Right hindlimb (tissue), 1 donor: ENCODE measurements around the gene EFL1.
"Not testable (repeated sequence)": the region's sequence is repeated elsewhere in the genome, so short reads cannot be mapped to it uniquely, and the experiment has no call there.

Experiments
- DNase-seq: peaks from one replicate; pipeline ENCODE4 v3.0.0-alpha.2; 2018

The EFL1 gene

DNA sequence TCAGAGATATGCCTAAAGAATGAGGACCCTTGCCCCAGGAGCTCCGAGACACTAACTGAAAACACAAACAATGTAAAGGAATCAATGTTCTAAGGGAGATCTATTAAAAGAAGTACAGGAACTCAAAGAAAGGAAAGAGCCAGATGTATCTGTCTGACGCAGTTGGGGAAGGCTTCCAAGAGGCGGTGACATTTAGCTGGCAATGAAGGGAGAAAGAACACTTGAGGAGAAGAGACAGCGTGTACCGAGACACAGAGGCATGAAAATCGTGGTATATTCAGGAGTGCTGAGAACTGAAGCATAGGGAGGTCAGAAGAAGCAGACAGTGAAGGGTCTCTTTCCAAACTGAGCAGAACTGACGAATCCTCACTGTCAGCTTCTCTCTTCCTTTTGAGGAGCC is 66.7 kb downstream of the EFL1 start:
- not testable (repeated sequence) for DNase-seq

DNA sequence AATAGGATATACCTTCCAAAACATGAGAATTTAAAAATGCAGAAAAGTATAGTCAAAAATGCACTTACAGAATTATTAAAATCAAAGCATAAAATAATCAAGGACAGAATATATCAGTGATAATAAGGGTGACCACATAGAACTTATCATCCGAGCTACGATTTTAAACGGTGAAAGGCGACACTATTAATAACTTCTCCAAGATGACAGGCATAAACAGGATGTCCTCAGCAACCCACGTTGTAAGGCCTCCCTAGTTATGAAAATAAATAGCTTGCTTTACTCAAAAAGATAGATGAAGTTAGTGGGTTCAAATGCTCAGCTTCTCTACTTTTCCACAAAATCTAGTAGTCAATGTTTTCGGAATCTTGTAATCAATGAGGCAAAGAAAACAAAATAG is 68.0 kb downstream of the EFL1 start:
- not testable (repeated sequence) for DNase-seq

DNA sequence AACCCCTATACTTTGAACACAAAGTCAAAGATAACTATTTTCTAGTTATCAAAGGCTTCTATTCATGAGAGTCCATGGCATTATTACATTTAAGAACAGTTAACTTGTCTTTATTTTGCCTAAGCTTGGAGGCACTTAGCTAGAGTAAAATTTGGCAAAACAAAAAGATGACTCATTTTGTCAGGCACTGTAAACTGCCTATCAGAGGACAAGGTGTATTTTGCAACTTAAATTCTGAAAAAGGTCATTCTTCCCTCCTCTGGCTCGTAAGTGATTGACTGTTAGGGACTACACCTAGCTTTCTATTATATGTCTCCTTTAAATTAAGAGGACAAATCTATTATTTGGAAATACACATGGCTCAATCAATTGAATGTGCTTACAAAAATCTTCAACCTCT is 69.1 kb downstream of the EFL1 start:
- not testable (repeated sequence) for DNase-seq

DNA sequence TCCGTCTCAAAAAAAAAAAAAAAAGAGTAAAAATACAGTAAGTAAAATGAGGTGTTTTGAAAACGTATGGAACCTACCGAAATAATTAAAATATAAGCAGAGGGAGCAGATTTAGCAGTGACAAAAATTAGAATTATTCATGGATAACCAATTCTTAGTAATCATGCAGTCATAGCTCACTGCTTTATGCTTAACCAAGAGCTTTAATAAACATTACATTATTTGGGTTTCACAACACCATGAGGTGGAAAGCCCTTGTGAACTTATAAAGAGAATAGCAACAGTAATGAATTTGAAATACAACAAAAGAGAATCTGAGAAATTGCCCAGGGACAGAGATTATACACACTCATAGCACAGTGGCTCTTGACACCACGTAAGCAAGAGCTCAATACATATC is 70.1 kb downstream of the EFL1 start:
- DNase-seq: not testable (repeated sequence)

DNA sequence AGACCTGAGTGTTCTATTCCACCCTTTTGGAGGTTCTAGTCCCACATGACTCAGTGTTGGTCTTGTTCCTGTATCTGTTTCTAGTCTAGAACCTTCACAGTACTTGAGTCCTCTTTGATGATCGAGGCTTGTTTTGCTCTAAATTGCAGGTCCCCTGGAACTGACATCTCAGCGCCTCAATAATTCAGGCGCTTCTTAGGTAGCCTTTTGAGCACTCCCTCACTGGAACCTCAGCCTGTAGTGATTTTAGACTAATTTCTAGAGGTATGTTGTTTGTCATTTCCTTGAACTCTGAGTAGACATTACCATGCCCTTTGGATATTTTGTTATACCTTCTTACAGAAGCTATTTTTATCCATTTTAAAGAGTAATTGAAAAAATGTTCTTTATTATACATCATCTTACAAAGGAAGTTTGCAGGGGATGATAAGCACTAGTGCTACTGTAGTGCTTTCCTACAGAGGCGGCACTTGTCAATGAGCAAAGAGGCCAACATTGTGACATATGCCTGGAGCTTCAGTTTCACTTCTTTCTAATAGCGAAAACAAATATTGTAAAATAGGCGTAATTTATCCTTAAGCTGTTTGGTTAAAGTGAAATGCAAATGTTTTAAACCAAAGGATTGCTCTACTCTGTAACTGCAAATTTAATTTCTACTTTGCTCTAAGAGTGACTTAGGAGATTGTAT is 75.7 kb downstream of the EFL1 start:
- no peak for DNase-seq

DNA sequence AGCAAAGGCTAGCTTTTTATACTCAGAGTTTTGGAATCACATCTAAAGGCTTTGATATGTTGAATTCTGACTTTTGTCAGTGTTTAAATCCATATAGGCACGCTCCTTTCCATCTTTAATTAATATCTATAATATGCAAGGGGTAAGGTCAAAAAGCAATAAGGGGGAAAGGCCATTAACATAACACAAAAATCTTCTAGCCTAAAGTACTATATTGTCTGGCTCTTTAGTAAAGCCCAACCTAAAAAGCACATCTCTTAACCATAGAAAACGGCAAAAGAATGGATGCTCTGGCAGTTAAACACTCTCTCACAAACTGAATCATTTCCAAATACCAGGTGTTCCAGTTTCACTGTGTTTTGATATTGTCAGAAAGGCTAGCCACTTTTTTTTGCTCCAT is 76.4 kb downstream of the EFL1 start:
- DNase-seq: no peak

DNA sequence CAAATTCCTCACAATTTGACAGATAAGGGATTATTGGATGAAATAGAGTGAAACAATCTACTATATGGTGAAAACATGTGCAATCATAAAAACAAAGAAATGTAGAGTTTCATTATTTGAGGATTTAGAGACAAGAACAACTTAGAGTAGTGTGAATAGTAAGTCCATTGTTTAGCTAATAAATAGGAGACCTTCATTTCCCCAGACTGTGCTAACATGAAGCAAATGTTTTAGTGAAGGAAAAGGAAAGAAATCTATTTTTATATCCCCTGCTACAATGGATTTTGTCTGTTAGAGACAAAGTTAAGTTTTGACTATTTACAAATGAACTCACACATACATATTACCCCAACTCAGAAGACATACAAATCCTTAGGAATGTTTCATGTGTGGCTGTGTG is 77.8 kb downstream of the EFL1 start:
- DNase-seq: no peak

DNA sequence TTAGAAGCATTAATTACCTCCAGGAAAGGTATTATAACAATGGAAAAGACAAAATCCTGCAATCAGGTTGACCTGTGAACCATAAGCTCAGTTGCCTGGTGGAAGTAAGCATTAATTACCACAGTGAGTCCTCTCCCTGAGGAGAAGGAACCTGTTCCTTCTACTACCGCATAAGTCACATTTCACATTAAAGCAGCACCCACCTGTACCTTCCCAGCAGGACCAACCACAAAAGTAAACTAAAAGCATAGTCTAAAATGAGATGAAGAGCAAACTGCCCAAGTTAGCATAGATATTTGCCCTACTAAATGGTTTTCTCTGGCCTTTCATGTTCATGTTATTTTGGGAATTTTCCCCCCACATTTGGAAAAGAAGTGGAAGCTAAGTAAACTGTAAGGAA is 78.2 kb downstream of the EFL1 start:
- DNase-seq: no peak

DNA sequence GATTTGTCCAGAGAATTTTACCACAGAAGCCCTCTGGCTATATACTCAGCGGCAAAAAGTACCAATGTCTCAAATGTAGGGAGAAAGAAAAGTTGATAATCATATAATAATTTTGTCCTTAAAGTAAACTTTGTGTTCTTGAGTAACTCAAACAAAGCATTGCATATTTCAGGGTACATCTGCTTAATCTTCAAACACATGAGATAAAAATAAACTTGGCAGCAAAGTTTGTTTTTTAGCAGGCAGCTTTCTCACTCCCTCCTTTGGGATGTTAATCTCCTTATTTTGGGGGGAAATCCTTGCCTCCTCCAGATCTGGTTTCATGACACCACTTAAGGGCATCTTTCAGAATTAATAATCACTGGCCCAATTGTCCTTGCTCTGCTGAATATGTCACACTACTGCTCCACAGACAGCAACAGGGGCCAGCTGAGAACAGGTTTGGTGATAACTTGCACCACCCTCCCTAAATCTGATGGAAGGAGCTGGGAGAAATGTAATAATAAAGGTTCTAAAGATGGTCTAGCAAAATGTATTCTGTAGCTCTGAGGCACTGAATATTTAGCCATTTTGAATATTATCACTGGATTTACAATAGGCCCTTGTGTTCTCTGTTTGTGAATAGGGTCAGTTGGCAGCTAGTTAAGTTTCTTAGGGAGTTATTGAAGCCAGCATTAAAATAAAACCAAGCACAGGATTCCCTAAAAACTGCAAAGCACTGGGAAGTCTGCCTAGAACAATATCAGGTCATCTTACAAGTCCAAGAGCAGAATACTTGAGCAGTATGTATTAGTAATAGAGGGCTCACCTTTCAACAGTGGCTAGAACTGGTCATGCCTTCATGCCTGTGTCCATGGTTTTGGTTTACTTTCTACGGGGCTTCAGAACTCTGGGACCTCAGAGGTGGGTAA is 79.2 kb downstream of the EFL1 start:
- no peak for DNase-seq

DNA sequence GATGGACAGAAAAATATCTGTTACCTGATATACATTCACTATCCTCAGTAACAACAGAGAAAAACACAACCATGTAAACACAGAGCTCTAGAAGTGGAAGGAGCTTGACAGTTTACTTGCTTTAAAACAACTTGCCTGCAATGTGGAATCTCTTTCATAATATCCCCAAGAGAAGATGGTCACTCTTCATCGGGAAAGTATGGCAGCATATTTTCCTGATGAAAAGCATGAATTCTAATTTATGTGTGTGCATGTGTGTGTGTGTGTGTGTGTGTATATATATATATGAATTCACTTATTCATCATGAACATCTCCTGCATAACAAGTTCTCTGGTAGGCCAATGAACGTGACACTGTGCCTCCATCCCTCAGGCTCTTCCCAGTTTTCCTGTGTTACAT is 81.2 kb downstream of the EFL1 start:
- no peak for DNase-seq

DNA sequence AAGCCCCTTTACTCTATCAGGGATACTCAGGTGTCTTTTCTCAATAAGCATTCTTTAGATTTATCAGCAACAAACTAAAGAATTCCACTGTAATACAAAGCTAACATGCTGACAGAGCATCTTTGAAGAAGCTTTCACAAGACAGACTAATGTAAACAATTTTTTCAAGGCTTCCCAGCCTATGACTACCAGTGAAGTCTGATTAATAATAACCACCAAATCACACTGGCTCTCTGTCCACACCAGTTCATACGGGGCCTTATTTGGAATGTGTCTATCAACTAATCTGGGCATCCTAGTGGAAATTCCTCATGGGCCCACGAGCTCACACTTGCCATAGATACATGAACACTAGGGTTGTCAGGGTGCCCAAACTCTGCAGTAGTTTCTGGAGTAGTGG is 84.5 kb downstream of the EFL1 start:
- DNase-seq: no peak

DNA sequence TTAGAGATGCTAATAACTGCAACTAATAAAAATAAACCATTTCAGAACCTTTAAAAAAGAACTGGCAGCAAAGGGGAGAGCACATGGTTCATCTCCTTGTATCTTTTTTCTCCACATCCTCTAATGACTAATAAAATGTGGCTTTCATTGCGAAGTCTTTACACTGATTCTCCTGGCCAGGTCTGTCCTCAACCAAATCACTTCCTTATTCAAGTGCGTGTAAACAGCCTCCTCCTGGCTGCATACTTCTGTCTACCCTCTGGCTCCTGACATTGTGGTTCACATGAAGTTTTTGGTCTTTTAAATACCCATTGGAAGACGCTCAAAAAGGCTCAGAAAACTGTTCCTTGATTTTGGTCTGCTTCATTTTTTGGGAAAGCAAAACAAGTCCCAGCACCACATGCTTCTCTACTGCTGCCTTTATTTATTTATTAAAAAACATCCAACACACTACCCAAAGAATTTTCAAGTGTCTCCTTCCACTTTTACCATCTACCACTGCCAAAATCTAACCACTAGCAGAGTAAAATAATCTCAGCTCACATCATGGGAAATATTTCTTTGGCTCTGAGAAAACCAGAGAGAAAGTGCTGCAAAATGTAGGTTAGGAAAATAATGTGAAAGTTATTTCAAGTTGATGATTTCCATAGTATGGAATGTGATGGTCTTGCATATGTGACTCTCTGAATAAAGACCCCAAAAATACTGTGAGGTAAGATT is 85.1 kb downstream of the EFL1 start:
- DNase-seq: no peak

DNA sequence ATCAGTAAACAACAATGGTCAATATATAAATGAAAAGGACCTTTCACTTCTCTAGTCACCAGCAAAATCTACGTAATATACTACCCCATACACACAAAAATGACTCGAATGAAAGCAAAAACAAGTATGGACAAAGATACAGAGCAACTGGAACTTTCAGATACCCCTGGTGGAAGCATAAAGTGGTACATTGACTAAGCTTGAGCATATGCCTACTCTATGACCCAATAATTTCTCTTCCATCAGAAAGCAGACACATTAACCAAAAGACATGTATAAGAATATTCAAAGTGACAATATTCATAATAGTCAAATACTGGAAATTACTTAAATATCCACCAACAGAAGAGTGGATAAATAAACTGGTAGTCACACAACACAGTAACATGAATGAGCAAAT is 86.0 kb downstream of the EFL1 start:
- DNase-seq: no peak

DNA sequence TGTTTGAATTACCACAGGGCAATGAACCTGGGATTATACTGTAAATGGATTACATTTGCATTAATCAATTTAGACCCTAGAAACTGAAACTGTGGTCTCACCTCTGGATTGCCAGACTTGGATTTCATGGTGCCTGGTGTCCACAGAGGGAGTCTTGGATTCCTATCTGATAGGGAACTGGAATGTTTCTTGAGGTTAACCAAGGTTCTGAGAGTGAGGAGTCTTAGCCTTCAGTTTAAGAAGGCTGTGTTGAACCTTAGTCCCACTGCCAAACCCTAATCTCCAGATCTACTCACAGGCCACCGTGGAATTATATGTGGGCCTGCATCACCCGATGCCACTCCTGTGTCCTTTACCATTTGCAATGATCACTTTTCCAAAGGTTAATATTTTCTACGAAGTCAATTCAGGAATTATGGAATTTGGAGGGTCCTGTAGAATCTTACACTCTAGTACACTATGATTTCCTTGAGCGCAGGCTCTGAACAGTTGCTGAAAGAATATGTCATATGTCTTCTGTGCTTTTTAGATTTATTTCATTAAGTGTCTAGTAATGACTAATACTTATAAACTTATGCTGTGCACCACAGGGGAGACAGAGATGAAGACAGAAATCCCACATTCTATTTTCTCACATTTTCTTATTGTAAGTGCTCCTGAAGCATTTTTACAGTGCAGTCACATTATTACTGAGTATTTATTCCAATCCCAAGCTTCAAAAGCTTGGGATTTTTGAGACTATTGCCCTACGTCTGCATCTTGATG is 87.9 kb downstream of the EFL1 start:
- no peak for DNase-seq

DNA sequence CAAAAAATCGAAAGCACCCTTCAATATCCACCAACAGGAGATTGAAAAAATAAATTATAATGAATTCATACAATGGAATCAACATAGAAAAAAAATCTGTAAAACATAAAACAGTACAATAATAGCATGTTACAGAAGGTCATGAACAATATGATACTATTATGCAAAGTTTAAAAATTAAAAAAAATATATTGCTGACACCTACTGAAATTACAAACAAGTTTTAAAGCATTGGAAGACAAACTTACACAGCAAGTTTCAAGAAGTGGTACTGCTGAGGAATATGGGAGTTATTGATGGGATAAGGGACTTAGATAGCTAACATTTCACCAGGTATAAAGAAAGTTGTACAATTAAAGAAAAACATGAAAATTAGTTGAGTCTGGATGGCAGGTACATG is 89.4 kb downstream of the EFL1 start:
- no peak for DNase-seq

DNA sequence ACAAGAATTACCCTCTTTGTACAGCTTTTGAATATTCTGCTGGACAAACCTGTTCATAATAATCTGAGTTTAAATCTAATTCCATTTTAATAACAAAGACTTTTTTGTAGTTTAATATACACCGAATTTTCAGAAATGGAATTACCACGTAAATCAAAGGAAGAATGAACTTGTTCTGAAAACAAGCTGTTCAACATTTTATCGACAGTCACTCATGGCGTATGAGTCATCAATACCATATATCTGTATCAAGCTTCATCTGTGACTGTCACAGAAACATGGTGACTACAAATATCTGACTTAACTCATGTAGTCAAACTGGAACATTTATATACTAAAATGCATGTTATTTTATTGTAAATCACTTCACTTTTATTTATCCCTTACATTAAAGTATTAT is 90.0 kb downstream of the EFL1 start:
- DNase-seq: no peak

DNA sequence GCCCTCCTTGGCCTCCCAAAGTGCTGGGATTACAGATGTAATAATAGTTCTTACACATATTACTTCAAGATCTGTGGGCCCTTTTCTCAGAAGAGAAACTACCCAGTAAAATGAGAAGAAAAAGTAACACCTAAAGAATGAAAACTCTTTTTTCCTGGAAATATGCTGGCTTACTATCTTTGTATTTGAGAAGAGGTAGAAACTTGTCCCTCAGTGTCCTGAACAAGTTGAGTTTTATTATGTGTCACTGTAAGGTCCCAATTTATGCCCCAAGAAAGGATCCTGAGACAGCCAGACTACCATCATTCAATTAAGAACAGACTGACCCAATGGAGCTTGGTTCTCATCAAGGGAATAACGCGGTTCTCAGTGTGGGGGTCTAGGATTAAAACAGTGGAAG is 93.8 kb downstream of the EFL1 start:
- DNase-seq: no peak

DNA sequence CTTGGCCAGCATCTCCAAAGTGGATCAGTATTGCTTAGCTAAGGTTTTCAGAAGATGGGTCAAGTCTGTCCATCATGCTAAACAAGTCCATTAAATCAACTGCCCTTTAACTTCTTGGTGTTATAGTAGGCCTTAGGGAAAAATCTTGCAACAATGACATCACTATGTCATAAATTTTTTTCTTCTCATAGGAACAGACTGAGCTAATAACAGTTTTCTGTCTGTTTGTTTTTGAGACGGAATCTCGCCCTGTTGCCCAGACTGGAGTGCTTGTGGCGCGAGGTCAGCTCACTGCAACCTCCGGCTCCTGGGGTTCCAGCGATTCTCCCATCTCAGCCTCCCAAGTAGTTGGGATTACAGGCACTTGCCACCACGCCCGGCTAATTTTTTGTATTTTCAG is 94.2 kb downstream of the EFL1 start:
- no peak for DNase-seq

DNA sequence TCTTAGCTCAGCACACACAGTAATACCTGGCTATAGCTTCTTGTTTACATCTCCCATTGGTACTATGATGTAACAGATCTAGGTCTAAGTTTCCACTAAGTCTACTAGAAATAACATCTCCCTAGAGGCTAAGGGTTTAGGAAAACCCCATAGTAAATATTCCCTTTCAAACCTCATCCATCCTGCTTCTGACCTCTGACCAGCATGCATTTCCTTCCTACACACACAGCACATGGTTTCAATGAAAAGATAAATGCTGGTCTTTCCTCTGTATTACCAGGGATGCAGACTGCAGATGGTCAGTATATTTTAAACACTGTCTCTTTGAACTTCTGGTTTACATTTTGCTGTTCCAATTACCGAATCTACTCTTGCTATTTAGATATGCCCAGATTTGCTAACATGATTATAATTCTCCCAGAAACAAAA is 96.6 kb downstream of the EFL1 start:
- no peak for DNase-seq

DNA sequence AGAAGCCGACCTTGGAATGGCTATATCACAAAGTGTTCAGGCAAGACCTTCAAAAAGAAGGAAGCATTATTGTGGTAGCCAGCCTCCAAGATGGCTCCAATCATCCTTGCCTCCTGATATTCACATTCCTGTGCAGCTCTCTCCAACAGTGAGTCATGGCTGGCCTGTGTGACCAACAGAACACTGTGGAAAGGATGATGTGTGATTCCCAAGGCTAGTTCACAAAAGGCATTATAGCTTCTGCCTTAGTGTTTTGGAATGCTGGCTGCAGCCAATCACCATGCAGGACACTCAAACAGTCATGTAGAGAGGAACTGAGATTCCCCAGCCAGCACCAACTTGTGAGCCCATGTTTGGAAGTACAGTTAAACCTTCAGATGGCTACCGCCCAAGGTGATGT is 102.6 kb downstream of the EFL1 start:
- no peak for DNase-seq

DNA sequence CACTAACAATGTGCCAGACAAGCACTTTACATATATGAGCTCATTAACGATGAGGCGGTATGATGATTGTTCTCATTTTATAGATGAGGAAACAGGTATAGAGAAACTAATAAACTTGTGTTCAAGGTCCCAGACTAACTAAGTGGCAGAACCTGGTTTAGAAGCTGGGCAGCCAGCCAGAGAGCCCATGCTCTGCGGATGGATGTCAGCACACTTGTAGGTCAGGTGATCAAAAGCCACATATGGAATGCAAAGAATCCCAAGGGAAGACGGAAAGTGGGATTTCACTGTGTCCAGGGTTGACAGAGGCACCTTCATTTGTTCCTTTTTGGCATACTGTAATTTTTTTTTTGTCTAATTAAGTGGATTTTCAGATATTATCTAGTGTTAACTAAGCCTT is 103.7 kb downstream of the EFL1 start:
- no peak for DNase-seq

DNA sequence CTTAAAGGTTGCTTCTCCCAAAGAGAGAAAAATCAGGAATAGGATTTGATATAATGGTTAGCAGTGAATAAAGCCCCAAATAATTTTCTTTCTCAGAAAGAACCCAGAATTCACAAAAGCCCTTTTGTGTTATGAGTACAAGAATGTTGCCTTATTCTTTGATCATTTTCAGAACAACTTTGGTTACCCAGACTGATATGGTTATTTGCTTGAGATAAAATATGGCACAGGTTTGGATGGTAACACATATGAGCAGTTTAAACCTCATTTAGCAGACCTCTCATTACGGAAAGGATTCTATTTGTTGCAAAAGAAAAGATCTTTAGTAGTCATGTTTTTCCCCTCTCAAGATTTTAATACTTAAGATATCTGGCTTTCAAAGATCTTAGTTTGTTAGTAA is 111.9 kb downstream of the EFL1 start:
- no peak for DNase-seq

DNA sequence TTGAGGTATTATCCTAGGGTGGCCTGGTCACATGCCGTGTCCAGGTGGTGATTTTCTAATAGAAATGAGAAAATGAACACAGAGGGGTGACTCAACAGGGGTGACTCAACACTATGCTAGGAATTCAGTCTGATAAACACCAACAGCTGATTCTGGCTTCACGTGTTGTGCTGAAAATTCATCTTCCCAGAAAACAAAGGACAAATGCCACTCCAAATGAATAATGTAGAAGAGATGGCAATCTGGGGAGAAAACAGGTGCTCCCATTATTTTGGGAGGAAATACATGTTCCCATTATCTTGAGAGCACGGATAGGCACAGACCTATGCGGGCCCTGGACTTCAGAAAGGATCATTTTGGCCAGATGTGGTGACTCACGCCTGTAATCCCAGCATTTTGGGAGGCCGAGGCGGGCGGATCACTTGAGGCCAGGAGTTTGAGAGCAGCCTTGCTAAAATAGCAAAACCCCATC is 115.5 kb downstream of the EFL1 start:
- no peak for DNase-seq
